GM19025 (cell line): ENCODE data around the gene ALX4.

Experiments used
- ATAC-seq: cut with Tn5 transposase; IDR thresholded peaks from one replicate; pipeline ENCODE4 v1.9.1; 2021; ENCODE audit warnings: mild to moderate bottlenecking, low read depth, moderate library complexity; ENCODE audit not compliant: unreplicated experiment

Gene ALX4

DNA sequence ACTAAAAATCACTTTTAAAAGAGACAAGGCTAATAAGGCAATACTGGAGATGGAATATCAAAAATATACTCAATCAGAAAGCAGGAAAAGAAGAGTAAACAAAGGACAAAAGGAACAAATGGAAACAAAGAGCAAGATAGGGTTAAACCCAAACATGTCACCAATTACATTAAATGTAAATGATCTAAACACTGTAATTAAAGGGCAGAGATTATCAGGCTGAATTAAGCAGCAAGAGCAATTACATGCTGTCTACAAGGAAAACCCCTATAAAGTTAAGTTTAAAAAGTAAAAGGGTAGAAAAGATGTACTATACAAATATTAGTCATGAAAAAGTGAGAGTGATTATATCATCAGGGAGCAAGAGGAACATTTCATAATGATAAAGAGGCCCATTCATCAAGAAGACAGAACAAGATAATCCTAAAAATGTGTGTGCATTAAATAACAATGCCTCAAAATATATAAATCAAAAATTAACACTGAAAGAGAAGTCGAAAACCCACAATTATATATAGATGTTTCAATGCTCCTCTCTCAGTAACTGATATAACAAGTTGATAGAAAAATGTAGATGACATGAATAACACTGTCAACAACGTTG, 56.8 kb downstream of the ALX4 start:
- ATAC-seq, result no peak

DNA sequence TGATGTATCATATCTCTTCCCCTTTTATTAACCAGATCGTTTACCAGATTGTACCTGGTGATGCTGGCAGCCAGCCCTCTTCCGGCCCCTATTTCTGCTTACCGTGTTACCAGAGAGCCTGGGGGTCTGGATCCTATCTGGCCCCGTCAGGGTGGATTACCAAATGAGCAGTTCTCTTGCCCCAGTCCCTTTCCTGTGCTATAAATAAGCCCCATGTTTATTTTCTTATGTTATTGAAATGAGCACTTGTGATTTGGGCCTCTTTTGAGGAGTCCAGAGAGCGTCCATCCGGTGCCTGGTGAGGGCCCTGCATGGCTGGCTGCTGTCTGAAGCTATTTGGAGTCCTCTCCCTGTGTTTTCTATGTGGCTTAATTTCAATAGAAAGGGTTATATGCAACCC, 59.5 kb downstream of the ALX4 start:
- ATAC-seq, result no peak

DNA sequence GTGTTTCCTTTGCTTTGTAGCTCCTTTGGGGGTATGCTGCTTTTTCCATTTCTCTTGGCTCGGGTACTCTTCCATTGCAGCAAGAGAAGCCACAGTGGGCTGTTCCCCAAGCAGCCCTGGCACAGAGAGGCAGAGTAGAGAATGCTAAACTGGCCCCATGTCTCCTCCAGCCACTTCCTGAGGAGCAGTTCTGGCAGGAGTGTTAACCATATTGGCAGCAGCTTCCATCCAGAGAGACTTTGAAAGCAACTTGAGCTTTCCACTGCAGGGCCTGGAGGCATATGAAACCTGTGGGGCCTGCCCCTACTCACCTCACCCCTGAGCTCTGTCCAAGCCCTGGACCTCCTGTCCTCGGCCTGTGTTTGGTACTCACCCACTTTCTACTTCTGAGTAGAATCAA, 61.8 kb downstream of the ALX4 start:
- no peak for ATAC-seq

- no peak for ATAC-seq
Measured at GRCh38 chr11:44247508-44247907, 62.4 kb downstream of the ALX4 start.

- ATAC-seq, result no peak
Measured at GRCh38 chr11:44246726-44247125, 63.2 kb downstream of the ALX4 start.

- ATAC-seq, result no peak
Measured at GRCh38 chr11:44244639-44245310, 65.2 kb downstream of the ALX4 start.

DNA sequence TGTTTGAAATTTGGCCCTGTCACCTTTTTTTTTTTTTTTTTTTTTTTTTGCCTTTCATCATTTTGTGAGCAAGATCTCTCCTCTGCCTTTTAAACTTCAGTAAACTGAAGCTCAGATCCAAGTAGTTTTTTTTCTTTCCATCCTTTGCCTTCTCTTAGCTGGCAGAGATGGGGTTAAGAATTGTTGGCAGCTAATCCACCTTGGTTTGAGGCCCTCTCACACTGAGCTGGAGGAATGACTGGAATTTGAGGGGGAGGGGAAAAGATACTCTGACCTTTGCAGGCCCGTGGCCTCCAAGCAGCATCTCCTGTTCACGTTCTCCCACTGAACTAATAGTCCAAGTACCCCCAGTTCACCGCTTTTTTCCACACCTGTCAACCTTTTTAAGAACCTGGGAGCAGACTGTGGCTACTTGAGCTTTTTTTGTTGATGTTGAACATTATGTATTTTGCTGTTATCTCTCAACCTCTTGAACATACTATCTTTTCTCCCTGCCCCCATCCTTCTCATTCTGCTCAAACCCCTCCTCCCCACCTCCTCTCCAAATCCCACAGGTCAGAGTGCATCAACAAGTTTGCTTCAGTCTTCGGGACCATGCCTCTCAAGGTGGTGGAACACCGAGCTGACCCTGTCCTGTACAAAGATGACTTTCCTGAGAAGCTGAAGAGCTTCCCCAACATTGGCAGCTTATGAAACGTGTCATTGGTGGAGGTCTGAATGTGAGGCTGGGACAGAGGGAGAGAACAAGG, 66.2 kb downstream of the ALX4 start:
- ATAC-seq, result no peak

GRCh38 chr11:44243086-44243485, 66.9 kb downstream of the ALX4 start:
- no peak for ATAC-seq

GRCh38 chr11:44241851-44242250, 68.1 kb downstream of the ALX4 start:
- no peak for ATAC-seq

GRCh38 chr11:44237156-44237555, 72.8 kb downstream of the ALX4 start:
- ATAC-seq, result no peak

GRCh38 chr11:44236296-44236695, 73.6 kb downstream of the ALX4 start:
- ATAC-seq, result no peak

DNA sequence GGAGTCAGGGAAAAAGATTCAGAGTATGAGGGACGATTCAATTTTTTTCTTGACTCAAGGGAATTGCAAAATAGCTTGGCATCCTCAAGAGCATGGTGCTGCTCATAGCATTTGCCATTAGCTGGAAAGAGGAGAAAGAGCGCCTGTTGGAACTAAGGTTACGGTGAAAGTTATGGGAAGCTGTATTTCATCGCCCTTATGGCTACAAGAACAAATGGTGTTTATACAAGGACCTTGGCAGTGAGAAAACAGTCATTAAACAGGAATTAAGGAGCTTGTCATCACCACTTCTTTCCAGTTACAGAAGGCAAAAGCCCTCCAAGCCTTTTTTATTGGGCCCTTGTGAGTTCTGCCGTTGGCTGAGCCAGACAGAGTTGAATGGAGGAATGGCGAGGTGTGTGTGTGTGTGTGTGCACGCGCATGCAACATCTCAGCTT, 74.2 kb downstream of the ALX4 start:
- no peak for ATAC-seq

DNA sequence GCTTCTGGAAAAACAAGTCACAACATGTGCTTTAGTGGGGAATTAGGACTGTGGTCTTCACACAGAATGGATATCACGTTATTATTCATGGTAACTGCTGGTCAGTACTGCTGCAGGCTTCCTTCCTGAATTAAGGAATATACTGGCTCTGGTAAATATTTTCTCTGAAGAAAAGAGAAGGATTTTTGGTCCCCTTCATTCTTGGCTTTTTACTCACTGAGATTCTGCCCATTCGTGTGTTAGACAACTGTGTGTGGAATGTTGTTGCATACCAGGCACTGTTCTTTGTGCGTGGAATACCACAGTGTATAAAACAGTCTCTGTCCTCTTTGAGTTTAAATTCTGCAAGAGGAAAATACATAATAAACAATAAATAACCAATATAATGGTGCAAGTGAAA, 80.3 kb downstream of the ALX4 start:
- ATAC-seq, result no peak

DNA sequence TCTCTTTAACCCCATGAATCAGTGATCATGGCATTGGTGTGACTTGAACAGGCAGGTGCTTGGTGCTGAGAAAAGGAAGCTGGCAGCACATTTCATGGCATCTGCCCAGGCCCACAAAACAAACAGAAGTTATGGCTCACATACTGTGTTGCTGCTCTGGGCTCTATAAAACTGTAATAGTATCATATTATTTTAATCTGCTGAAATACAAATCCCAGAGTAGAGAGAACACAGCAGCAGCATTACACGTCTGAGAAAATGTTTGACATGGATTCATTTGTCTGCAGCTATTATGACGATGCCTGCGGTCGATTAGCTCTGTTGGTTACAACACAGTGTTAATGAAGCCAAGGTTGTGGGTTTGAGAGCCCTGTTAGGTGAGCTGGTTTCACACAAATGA, 80.8 kb downstream of the ALX4 start:
- ATAC-seq, result no peak

GRCh38 chr11:44228379-44228778, 81.6 kb downstream of the ALX4 start:
- ATAC-seq, result no peak

- ATAC-seq, result no peak
Measured at GRCh38 chr11:44226945-44227344, 83.0 kb downstream of the ALX4 start.

DNA sequence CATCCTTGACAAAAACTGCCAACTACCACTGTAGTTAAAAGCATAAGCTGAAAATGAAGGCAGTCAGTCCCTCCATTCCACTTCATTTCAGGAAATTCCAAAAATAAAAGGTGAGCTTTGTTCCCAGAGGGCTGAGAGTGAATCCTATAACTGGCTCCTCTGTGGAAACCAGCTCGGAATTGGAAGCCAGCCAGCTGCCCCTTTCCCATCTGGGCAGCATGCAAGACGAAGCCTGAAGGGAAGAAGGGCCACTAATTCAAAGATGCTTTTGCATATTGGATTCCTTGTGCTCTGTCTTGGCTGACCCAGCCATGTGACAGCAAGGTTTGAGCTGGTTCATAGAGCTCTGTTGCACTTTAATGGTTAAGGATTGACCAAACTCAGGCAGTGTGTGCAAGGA, 83.4 kb downstream of the ALX4 start:
- ATAC-seq, result no peak

GRCh38 chr11:44224867-44225501, 85.0 kb downstream of the ALX4 start:
- no peak for ATAC-seq

DNA sequence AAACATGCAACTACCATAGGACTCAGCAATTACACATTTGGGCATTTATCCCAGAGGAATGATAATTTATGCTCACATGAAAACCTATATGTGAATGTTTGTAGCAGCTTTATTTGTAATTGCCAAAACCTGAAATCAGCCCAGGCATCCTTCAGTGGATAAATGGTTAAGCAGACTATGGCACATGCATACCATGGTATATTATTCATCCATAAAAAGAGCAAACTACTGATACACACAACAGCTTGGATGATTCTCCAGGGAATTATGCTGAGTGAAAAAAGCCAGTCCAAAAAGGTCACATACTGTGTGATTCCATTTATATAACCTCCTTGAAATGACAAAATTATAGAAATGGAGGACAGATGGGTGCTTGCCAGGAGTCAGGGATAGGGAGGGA, 86.7 kb downstream of the ALX4 start:
- no peak for ATAC-seq

DNA sequence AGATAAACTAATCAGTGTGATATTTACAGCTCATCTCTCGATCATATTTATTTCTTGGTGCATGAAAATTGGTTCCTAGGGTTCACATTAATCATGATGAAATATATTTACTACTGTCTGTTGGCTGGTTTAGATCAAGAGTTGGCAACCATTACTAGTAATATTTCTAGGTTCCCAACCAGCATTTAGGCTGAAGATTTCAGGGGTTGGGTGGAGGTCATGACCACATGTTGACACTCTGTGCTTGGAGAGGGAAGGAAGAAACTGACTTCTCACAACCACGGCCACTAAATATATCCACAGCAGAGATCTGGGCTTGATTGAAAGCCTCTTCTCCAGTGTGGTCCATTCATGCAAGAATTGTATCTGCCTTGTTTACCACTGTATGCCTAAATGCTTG, 87.9 kb downstream of the ALX4 start:
- no peak for ATAC-seq

GRCh38 chr11:44221456-44221855, 88.5 kb downstream of the ALX4 start:
- no peak for ATAC-seq
